H9 (cell line): Measurements from ENCODE around the gene PUS10. TPM values are rescaled to one million over a fixed set of nuclear protein-coding genes. Genes with fewer than 3 reads are reported as not detected.
"Not testable (repeated sequence)": the region's sequence is repeated elsewhere in the genome, so short reads cannot be mapped to it uniquely, and the experiment has no call there.

Experiments
- DNase-seq: peaks from one replicate; pipeline ENCODE4 v3.0.0-alpha.2; 2017
- H2AFZ ChIP-seq: one replicate; pipeline ENCODE4 v1.6.1; 2013; ENCODE audit warnings: mild to moderate bottlenecking, low read length, control low read depth, moderate library complexity
- H2AK5ac ChIP-seq: 2 replicates; pipeline ENCODE4 v1.6.1; 2013; ENCODE audit warnings: low read length, control low read depth, mixed read lengths; ENCODE audit not compliant: insufficient read length
- H2BK120ac ChIP-seq: one replicate; pipeline ENCODE4 v1.6.1; 2013; ENCODE audit warnings: low read depth, mild to moderate bottlenecking, low read length, control low read depth, inconsistent platforms; ENCODE audit not compliant: poor library complexity, severe bottlenecking
- H2BK12ac ChIP-seq: 2 replicates; pipeline ENCODE4 v1.6.1; 2013; ENCODE audit warnings: low read length, control low read depth, mixed read lengths, low read depth; ENCODE audit not compliant: insufficient read length
- H2BK15ac ChIP-seq: 2 replicates; pipeline ENCODE4 v1.6.1; 2013; ENCODE audit warnings: low read depth, low read length, control low read depth
- H2BK20ac ChIP-seq: one replicate; pipeline ENCODE4 v1.6.1; 2013; ENCODE audit warnings: low read depth, mild to moderate bottlenecking, low read length, control low read depth, inconsistent platforms; ENCODE audit not compliant: poor library complexity, severe bottlenecking
- H2BK5ac ChIP-seq: 2 replicates; pipeline ENCODE4 v1.6.1; 2013; ENCODE audit warnings: low read length, control low read depth, mixed read lengths; ENCODE audit not compliant: insufficient read length
- H3K14ac ChIP-seq: 2 replicates; pipeline ENCODE4 v1.6.1; 2013; ENCODE audit warnings: low read length, control low read depth; ENCODE audit not compliant: insufficient read depth
- H3K18ac ChIP-seq: 2 replicates; pipeline ENCODE4 v1.6.1; 2013; ENCODE audit warnings: low read depth, mild to moderate bottlenecking, mixed read lengths, low read length, control low read depth; ENCODE audit not compliant: insufficient read length
- H3K23ac ChIP-seq: 2 replicates; pipeline ENCODE4 v1.6.1; 2013; ENCODE audit warnings: low read length, control low read depth, mixed read lengths, low read depth; ENCODE audit not compliant: insufficient read length
- H3K23me2 ChIP-seq: 2 replicates; pipeline ENCODE4 v1.6.1; 2013; ENCODE audit warnings: low read depth, mild to moderate bottlenecking, mixed read lengths, low read length, control low read depth; ENCODE audit not compliant: insufficient read length, poor library complexity, severe bottlenecking
- H3K27ac ChIP-seq: 2 replicates; pipeline ENCODE4 v1.5.1; 2013; ENCODE audit warnings: low read length, control low read depth, mixed read lengths, low read depth; ENCODE audit not compliant: insufficient read length
- H3K27me3 ChIP-seq: 2 replicates; pipeline ENCODE4 v1.6.1; 2013; ENCODE audit warnings: low read length, control low read depth, inconsistent platforms; ENCODE audit not compliant: insufficient read depth
- H3K4ac ChIP-seq: 2 replicates; pipeline ENCODE4 v1.6.1; 2013; ENCODE audit warnings: low read depth, mild to moderate bottlenecking, control low read depth, inconsistent platforms, low read length, moderate library complexity
- H3K4me1 ChIP-seq: 2 replicates; pipeline ENCODE4 v1.6.1; 2013; ENCODE audit warnings: low read length, control low read depth, inconsistent platforms; ENCODE audit not compliant: insufficient read depth
- H3K4me2 ChIP-seq: 2 replicates; pipeline ENCODE4 v1.6.1; 2013; ENCODE audit warnings: low read length, control low read depth, mixed read lengths; ENCODE audit not compliant: insufficient read length, insufficient read depth
- H3K56ac ChIP-seq: 2 replicates; pipeline ENCODE4 v1.6.1; 2013; ENCODE audit warnings: low read depth, mild to moderate bottlenecking, mixed read lengths, low read length, control low read depth; ENCODE audit not compliant: insufficient read length
- H3K79me1 ChIP-seq: 2 replicates; pipeline ENCODE4 v1.6.1; 2013; ENCODE audit warnings: low read depth, mild to moderate bottlenecking, moderate library complexity, low read length, control low read depth, inconsistent platforms; ENCODE audit not compliant: insufficient read depth, poor library complexity, severe bottlenecking
- H3K79me2 ChIP-seq: 2 replicates; pipeline ENCODE4 v1.6.1; 2013; ENCODE audit warnings: low read length, control low read depth, inconsistent platforms; ENCODE audit not compliant: insufficient read depth
- H3K9ac ChIP-seq: 2 replicates; pipeline ENCODE4 v1.6.1; 2013; ENCODE audit warnings: low read length, control low read depth, mixed read lengths; ENCODE audit not compliant: insufficient read length; ENCODE audit errors: extremely low read depth
- H3K9me3 ChIP-seq: one replicate; pipeline ENCODE4 v1.6.1; 2013; ENCODE audit warnings: low read depth, low read length, inconsistent platforms; ENCODE audit not compliant: control insufficient read depth
- H3T11ph ChIP-seq: one replicate; pipeline ENCODE4 v1.6.1; 2013; ENCODE audit warnings: mild to moderate bottlenecking, low read length, control low read depth, inconsistent platforms
- H4K20me1 ChIP-seq: one replicate; pipeline ENCODE4 v1.6.1; 2013; ENCODE audit not compliant: control insufficient read depth, insufficient read length, insufficient read depth
- H4K5ac ChIP-seq: 2 replicates; pipeline ENCODE4 v1.6.1; 2013; ENCODE audit warnings: low read depth, mild to moderate bottlenecking, mixed read lengths, low read length, control low read depth; ENCODE audit not compliant: insufficient read length
- H4K8ac ChIP-seq: replicated peaks from 2 replicates; pipeline ENCODE4 v1.6.1; 2013; ENCODE audit warnings: low read length, control low read depth, mixed read lengths, low read depth; ENCODE audit not compliant: insufficient read length
- H4K91ac ChIP-seq: 2 replicates; pipeline ENCODE4 v1.6.1; 2013; ENCODE audit warnings: low read depth, mild to moderate bottlenecking, moderate library complexity, mixed read lengths, low read length, control low read depth; ENCODE audit not compliant: insufficient read length
- H3K27ac Mint-ChIP-seq, 3 experiments: 2 replicates in 2 of 3; 3 replicates in 1 of 3; pipeline ENCODE4 v1.8.0; 2020 to 2021; ENCODE audit warnings: mixed read lengths in 3 of 3, mild to moderate bottlenecking in 1 of 3, moderate library complexity in 1 of 3
- H3K27me3 Mint-ChIP-seq: 2 replicates; pipeline ENCODE4 v1.8.0; 2021; ENCODE audit warnings: low read depth, mild to moderate bottlenecking, moderate library complexity, mixed read lengths
- H3K36me3 Mint-ChIP-seq, 3 experiments: 2 replicates in 2 of 3; 3 replicates in 1 of 3; pipeline ENCODE4 v1.8.0; 2020 to 2021; ENCODE audit warnings: low read depth in 3 of 3, mixed read lengths in 3 of 3; ENCODE audit not compliant: insufficient read depth in 1 of 3
- H3K4me1 Mint-ChIP-seq, 2 experiments: 2 replicates each; pipeline ENCODE4 v1.8.0; 2020; ENCODE audit warnings: mixed read lengths in 2 of 2
- H3K4me3 Mint-ChIP-seq, 2 experiments: 2 replicates in 1 of 2; 3 replicates in 1 of 2; pipeline ENCODE4 v1.8.0; 2020 to 2021; ENCODE audit warnings: mild to moderate bottlenecking in 2 of 2, mixed read lengths in 2 of 2, moderate library complexity in 1 of 2
- H3K9me3 Mint-ChIP-seq, 2 experiments: 2 replicates in 1 of 2; 3 replicates in 1 of 2; pipeline ENCODE4 v1.8.0; 2020; ENCODE audit warnings: mild to moderate bottlenecking in 2 of 2, mixed read lengths in 2 of 2, moderate library complexity in 1 of 2
- WGBS: extraction: QIAGEN DNeasy Blood & Tissue Kit; methylation state at CpG from one replicate; pipeline ENCODE4 v1.1.7; 2013; ENCODE audit warnings: missing lambda C conversion rate, low lambda C conversion rate, mixed read lengths; ENCODE audit not compliant: insufficient read length; ENCODE audit errors: extremely low coverage; 5-methylcytosine and 5-hydroxymethylcytosine counted together
- total RNA-seq: library from RNA; stranded (reverse); gene quantifications from 2 replicates; pipeline ENCODE4 v1.2.1, GENCODE V29; 2021
- TF ChIP-seq, protein P1 (sequence below): fragments of 200-600 bp; sonication (generic); conservative IDR thresholded peaks from 3 replicates; pipeline ENCODE4 v1.8.0; 2021; ENCODE audit warnings: antibody characterized with exemption, mild to moderate bottlenecking

PUS10 gene
- total RNA-seq, 1 experiment from 2014 or later, result 2.3 TPM

GRCh38 chr2:61013382-61013781 lies 4.7 kb downstream of the PUS10 start:
- Histone ChIP-seq H4K5ac (no peak overlapping the region), H3K27ac (no peak overlapping the region), H4K8ac (no peak overlapping the region), H3K79me2 (no peaks in the 10 kb centered on the region; the same call in 1 of the 2 replicates), H2BK12ac (no peak overlapping the region), H3K23me2 (peaks cover 6% of the 10 kb centered on the region), H3K14ac (no peak overlapping the region), H2BK120ac (no peak overlapping the region), H2AFZ (no peak overlapping the region), H2AK5ac (no peak overlapping the region), H3K4me1 (no peaks in the 10 kb centered on the region), H3K27me3 (no peaks in the 10 kb centered on the region), H3K79me1 (no peaks in the 10 kb centered on the region), H3T11ph (no peak overlapping the region), H2BK5ac (no peak overlapping the region), H3K4ac (no peak overlapping the region), H3K4me2 (no peak overlapping the region), H3K18ac (no peak overlapping the region), H2BK15ac (no peak overlapping the region), H3K56ac (no peak overlapping the region), H4K91ac (no peak overlapping the region), H3K23ac (no peak overlapping the region), H3K9ac (no peak overlapping the region), H3K9me3 (no peaks in the 10 kb centered on the region), H4K20me1 (no peaks in the 10 kb centered on the region), H2BK20ac (no peak overlapping the region)
- Mint-ChIP-seq H3K4me1 (peaks cover 4 to 8% of the 10 kb centered on the region in 2 experiments; a peak in 3 of 4 replicates), H3K4me3 (no peak overlapping the region), H3K36me3 (no peaks in the 10 kb centered on the region), H3K9me3 (no peaks in the 10 kb centered on the region), H3K27ac (no peak overlapping the region), H3K27me3 (no peaks in the 10 kb centered on the region)
- TF ChIP-seq, protein P1, sequence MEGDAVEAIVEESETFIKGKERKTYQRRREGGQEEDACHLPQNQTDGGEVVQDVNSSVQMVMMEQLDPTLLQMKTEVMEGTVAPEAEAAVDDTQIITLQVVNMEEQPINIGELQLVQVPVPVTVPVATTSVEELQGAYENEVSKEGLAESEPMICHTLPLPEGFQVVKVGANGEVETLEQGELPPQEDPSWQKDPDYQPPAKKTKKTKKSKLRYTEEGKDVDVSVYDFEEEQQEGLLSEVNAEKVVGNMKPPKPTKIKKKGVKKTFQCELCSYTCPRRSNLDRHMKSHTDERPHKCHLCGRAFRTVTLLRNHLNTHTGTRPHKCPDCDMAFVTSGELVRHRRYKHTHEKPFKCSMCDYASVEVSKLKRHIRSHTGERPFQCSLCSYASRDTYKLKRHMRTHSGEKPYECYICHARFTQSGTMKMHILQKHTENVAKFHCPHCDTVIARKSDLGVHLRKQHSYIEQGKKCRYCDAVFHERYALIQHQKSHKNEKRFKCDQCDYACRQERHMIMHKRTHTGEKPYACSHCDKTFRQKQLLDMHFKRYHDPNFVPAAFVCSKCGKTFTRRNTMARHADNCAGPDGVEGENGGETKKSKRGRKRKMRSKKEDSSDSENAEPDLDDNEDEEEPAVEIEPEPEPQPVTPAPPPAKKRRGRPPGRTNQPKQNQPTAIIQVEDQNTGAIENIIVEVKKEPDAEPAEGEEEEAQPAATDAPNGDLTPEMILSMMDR, result no peak
- DNase-seq, result no peak
- WGBS, result no CpG with 5 or more reads among the region's 3 CpGs

DNA sequence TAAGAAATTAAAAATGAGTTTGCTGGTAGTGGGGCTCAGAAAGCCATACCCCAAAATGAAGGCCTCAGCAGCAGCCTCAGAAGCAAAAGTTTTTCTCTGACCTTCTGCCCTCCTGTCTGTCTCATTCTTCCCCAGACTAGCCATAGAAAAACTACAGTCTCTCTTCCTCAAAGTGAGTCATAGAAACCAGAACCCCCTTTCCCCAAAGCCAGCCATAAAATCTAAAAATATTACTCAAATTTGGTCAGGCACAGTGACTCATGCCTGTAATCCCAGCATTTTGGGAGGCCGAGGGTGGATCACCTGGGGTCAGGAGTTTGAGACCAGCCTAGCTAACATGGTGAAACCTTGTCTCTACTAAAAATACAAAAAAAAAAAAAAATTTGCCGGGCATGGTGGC lies 5.8 kb downstream of the PUS10 start:
- H3K4me1 ChIP-seq, H4K5ac ChIP-seq, H2BK5ac ChIP-seq, H3K9me3 Mint-ChIP-seq, H4K91ac ChIP-seq, H3K27me3 Mint-ChIP-seq, H3K9ac ChIP-seq, H3K4me2 ChIP-seq, H2BK20ac ChIP-seq, H3K79me1 ChIP-seq, H3K27ac ChIP-seq, H3K23ac ChIP-seq, H3K27me3 ChIP-seq, H3K23me2 ChIP-seq, H3K9me3 ChIP-seq, H3K79me2 ChIP-seq, H3T11ph ChIP-seq, H4K20me1 ChIP-seq, H3K4me3 Mint-ChIP-seq, H3K36me3 Mint-ChIP-seq, H3K14ac ChIP-seq, H2AK5ac ChIP-seq, DNase-seq, H3K27ac Mint-ChIP-seq, H4K8ac ChIP-seq, H2BK12ac ChIP-seq, H2BK120ac ChIP-seq, H3K56ac ChIP-seq, H3K18ac ChIP-seq, H3K4ac ChIP-seq, H3K4me1 Mint-ChIP-seq, H2AFZ ChIP-seq, H2BK15ac ChIP-seq: not testable (repeated sequence)
- WGBS, result no CpG with 5 or more reads among the region's 2 CpGs
